Naive thymus-derived CD4-positive, alpha-beta T cell (primary cell): ENCODE results near the gene HBA2. TPM values are rescaled to one million over a fixed set of nuclear protein-coding genes. Genes with fewer than 3 reads are reported as not detected.

Experiments
- ATAC-seq: fragments of 150-1000 bp; cut with Tn5 transposase; 2 replicates; pipeline ENCODE4 v1.10.0; 2021; ENCODE audit warnings: mild to moderate bottlenecking, moderate library complexity
- CTCF ChIA-PET: fragments of 350-600 bp; sonication (Branson Sonifier 250); formaldehyde crosslinking; loops from one replicate; lab custom pipeline; 2021; ENCODE audit warnings: antibody characterized with exemption; lab: Charles Lee
- POLR2A ChIA-PET: fragments of 350-600 bp; sonication (Branson Sonifier 250); formaldehyde crosslinking; loops from one replicate; lab custom pipeline; 2021; ENCODE audit warnings: antibody characterized with exemption, inconsistent platforms; lab: Charles Lee
- DNase-seq, 9 donors: peaks; one replicate each; pipeline versions ENCODE4 v3.0.0 to v3.0.0-alpha.2; 2020 to 2022; ENCODE audit warnings: mixed read lengths in 1 of 9
- H3K27ac ChIP-seq: one replicate; pipeline ENCODE4 v1.7.0; 2013; ENCODE audit warnings: mild to moderate bottlenecking, low read depth, low read length, moderate library complexity
- H3K27me3 ChIP-seq, 2 donors: one replicate each; pipeline ENCODE4 v1.7.0; 2013; ENCODE audit warnings: low read length in 2 of 2, mild to moderate bottlenecking in 2 of 2, moderate library complexity in 2 of 2; ENCODE audit not compliant: control insufficient read depth in 2 of 2, insufficient read depth in 2 of 2
- H3K36me3 ChIP-seq, 3 experiments: 1 replicate in 2 of 3; 2 replicates in 1 of 3; pipeline ENCODE4 v1.7.0; 2013; ENCODE audit warnings: low read length in 3 of 3, mild to moderate bottlenecking in 3 of 3, moderate library complexity in 1 of 3; ENCODE audit not compliant: insufficient read depth in 3 of 3, control insufficient read depth in 2 of 3
- H3K4me1 ChIP-seq, 2 donors: one replicate each; pipeline ENCODE4 v1.7.0; 2013; ENCODE audit warnings: low read length in 2 of 2, mild to moderate bottlenecking in 2 of 2, moderate library complexity in 1 of 2; ENCODE audit not compliant: control insufficient read depth in 2 of 2, insufficient read depth in 2 of 2
- H3K4me3 ChIP-seq: 2 replicates; pipeline ENCODE4 v1.7.0; 2013; ENCODE audit warnings: mild to moderate bottlenecking, low read length
- H3K9me3 ChIP-seq, 3 experiments: 1 replicate in 2 of 3; 2 replicates in 1 of 3; pipeline ENCODE4 v1.7.0; 2013; ENCODE audit warnings: low read length in 3 of 3; ENCODE audit not compliant: control insufficient read depth in 2 of 3
- H3K27ac Mint-ChIP-seq, 9 donors: one replicate each; pipeline ENCODE4 v1.8.0; 2020 to 2022; ENCODE audit warnings: mixed read lengths in 9 of 9, mild to moderate bottlenecking in 8 of 9, moderate library complexity in 5 of 9, inconsistent platforms in 2 of 9
- H3K27me3 Mint-ChIP-seq, 5 donors: one replicate each; pipeline ENCODE4 v1.8.0; 2021 to 2022; ENCODE audit warnings: mixed read lengths in 5 of 5, mild to moderate bottlenecking in 1 of 5
- H3K36me3 Mint-ChIP-seq, 5 donors: one replicate each; pipeline ENCODE4 v1.8.0; 2020 to 2022; ENCODE audit warnings: mixed read lengths in 5 of 5, mild to moderate bottlenecking in 3 of 5, inconsistent platforms in 1 of 5
- H3K4me1 Mint-ChIP-seq, 7 donors: one replicate each; pipeline ENCODE4 v1.8.0; 2020 to 2022; ENCODE audit warnings: mixed read lengths in 7 of 7, mild to moderate bottlenecking in 3 of 7, inconsistent platforms in 1 of 7
- H3K4me3 Mint-ChIP-seq, 10 donors: one replicate each; pipeline ENCODE4 v1.8.0; 2020 to 2022; ENCODE audit warnings: mild to moderate bottlenecking in 10 of 10, mixed read lengths in 10 of 10, moderate library complexity in 6 of 10, inconsistent platforms in 2 of 10
- H3K9me3 Mint-ChIP-seq, 11 donors: one replicate each; pipeline ENCODE4 v1.8.0; 2020 to 2022; ENCODE audit warnings: mixed read lengths in 11 of 11, mild to moderate bottlenecking in 4 of 11, inconsistent platforms in 1 of 11, moderate library complexity in 1 of 11
- intact Hi-C, 2 donors: fragments of 100-400 bp; cut with micrococcal nuclease; formaldehyde crosslinking; loops; one replicate each; pipeline ENCODE4 v1.15.1; 2023
- polyA plus RNA-seq, 2 donors: library from polyadenylated mRNA; unstranded; fragments of 300-500 nt; fragmentation: Illumina TruSeq; gene quantifications; one replicate each; pipeline ENCODE4 v1.2.3, GENCODE V29; 2021
- total RNA-seq, 6 experiments: library from RNA in 5 of 6; stranded (reverse) in 5 of 6; gene quantifications; 1 replicate in 5 of 6; 2 replicates in 1 of 6; pipeline ENCODE4 v1.2.3 and lab custom pipeline; 2021 to 2026

Gene HBA2
- total and polyA plus RNA-seq, 7 experiments from 2014 or later = 0.63 to 10.4 (median 0.91) TPM; not detected in 3

DNA sequence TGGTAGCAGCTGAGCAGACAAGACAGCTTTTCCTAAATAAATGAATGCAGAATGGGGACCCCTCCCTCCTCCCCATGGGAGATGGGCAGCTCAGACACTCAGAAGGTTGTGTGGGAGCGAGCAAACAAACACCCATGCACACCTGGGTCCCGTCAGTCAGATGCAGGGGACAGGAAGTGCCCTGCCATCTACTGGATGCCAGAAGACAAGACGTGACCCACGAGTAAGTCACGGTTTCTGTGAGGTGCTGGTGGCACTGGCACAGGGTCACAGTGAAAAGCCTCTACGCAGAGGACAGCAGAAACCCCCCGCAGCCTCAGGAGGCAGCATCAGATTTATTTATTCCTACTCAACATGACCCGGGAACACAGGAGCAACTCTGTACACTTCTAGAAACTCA lies 16.0 kb downstream of the HBA2 start:
- Mint-ChIP-seq H3K36me3 (peaks cover 4 to 32% (median 18%) of the 10 kb centered on the region in 5 donors), H3K4me1 (peaks cover 4 to 15% (median 8%) of the 10 kb centered on the region in 7 donors), H3K9me3 (no peaks in the 10 kb centered on the region), H3K4me3 (no peak overlapping the region), H3K27ac (peak overlapping the region in 8 of 9 donors; percentile 4 to 80 (median 66)), H3K27me3 (no peaks in the 10 kb centered on the region)
- H3K27ac ChIP-seq = no peak overlapping the region
- peaks cover 0 to 64% (median 15%) of the 10 kb centered on the region in 3 experiments for H3K36me3 ChIP-seq
- ChIA-PET CTCF (interaction anchor here (0.7 to 1.0 kb wide), 3 partner anchors 33 to 123 kb away, joined by 3 to 4 read pairs (median 3); no protein-coding TSS in a partner anchor), POLR2A (interaction anchor here (0.8 kb wide), 1 partner anchor 18 kb away, joined by 3 read pairs; no protein-coding TSS in a partner anchor)
- no peak overlapping the region for H3K4me3 ChIP-seq
- peak; percentile 80 for ATAC-seq
- H3K9me3 ChIP-seq = no peaks in the 10 kb centered on the region
- peak in 6 of 9 donors; percentile 21 to 52 (median 30) for DNase-seq
- H3K4me1 ChIP-seq = peaks cover 0 to 6% of the 10 kb centered on the region in 2 donors
- H3K27me3 ChIP-seq = no peaks in the 10 kb centered on the region
- intact Hi-C loops = no loop called here

DNA sequence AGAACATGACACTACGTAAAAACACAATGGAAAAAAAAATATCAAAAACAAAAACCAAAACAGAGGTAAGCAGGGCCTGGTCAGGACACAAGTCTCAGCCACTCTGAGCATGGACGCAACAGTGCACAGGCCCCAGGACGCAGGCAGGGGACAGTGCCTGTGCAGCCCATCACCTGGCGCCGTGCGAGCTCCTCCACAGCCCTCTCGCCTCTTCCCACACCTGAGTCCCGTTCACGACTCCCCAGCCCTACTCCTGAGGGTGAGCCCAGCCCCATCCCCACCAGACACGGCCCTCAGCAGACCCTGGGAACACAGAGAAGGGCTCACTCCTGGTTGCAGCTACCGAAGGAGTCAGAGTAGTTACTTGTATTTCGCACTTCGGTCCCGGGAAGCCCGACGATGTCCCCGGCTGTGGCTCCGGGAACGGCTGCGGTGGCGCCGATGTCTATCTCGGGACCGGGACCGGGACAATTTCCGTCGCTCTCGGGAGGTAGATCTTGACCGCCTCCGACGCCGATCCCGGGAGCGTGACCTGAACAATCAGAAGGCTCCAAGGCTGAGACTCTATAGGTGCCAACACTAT lies 17.0 kb downstream of the HBA2 start:
- Mint-ChIP-seq H3K9me3 (no peaks in the 10 kb centered on the region), H3K4me3 (no peak overlapping the region), H3K27ac (peak overlapping the region in 4 of 9 donors; percentile 43 to 80 (median 64)), H3K36me3 (peaks cover 4 to 35% (median 18%) of the 10 kb centered on the region in 5 donors), H3K4me1 (peaks cover 4 to 15% (median 8%) of the 10 kb centered on the region in 7 donors), H3K27me3 (no peaks in the 10 kb centered on the region)
- Histone ChIP-seq H3K4me3 (no peak overlapping the region), H3K4me1 (peaks cover 0 to 6% of the 10 kb centered on the region in 2 donors), H3K36me3 (peaks cover 0 to 74% (median 20%) of the 10 kb centered on the region in 3 experiments), H3K27me3 (no peaks in the 10 kb centered on the region), H3K9me3 (no peaks in the 10 kb centered on the region), H3K27ac (no peak overlapping the region)
- DNase-seq = no peak
- ATAC-seq = no peak
- intact Hi-C loops = no loop called here
- ChIA-PET POLR2A (no interaction called here), CTCF (no interaction called here)

- H3K9me3 ChIP-seq = no peaks in the 10 kb centered on the region
- Mint-ChIP-seq H3K4me1 (peaks cover 4 to 15% (median 8%) of the 10 kb centered on the region in 7 donors), H3K9me3 (no peaks in the 10 kb centered on the region), H3K36me3 (peaks cover 4 to 39% (median 15%) of the 10 kb centered on the region in 5 donors), H3K27ac (peak overlapping the region in 4 of 9 donors; percentile 32 to 85 (median 60)), H3K4me3 (no peak overlapping the region), H3K27me3 (no peaks in the 10 kb centered on the region)
- DNase-seq = no peak
- no peak for ATAC-seq
- peaks cover 0 to 90% (median 27%) of the 10 kb centered on the region in 3 experiments for H3K36me3 ChIP-seq
- CTCF ChIA-PET = no interaction called here
- intact Hi-C loops = no loop called here
- H3K4me3 ChIP-seq = no peak overlapping the region
- peaks cover 0 to 6% of the 10 kb centered on the region in 2 donors for H3K4me1 ChIP-seq
- H3K27me3 ChIP-seq = no peaks in the 10 kb centered on the region
- POLR2A ChIA-PET = no interaction called here
- H3K27ac ChIP-seq = no peak overlapping the region
Measured at GRCh38 chr16:191831-192230, 19.2 kb downstream of the HBA2 start.

DNA sequence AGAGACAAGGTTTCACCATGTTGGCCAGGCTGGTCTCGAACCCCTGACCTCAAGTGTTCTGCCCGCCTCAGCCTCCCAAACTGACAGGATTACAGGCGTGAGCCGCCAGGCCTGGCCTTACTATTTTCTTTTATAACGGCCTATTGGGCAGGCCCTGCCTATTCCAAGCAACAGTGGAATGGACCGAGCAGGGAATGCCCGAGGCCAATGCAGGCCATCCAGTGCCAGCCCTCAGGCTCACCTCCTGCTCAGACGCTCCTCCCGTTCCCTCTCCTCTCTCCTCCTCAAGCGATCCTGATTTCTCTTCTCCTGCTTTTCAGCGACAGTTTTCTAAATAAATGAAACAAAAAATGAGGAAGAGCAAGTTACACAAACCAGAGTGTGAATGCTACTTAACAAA lies 20.0 kb downstream of the HBA2 start:
- H3K27ac Mint-ChIP-seq = peak overlapping the region in 1 of 9 donors; percentile 45
- POLR2A ChIA-PET = no interaction called here
- Histone ChIP-seq H3K27me3 (no peaks in the 10 kb centered on the region), H3K4me1 (peaks cover 0 to 6% of the 10 kb centered on the region in 2 donors), H3K27ac (no peak overlapping the region), H3K9me3 (no peaks in the 10 kb centered on the region), H3K4me3 (no peak overlapping the region), H3K36me3 (peaks cover 3 to 91% (median 30%) of the 10 kb centered on the region in 3 experiments)
- intact Hi-C loops = no loop called here
- no peak overlapping the region for H3K4me3 Mint-ChIP-seq
- no peak for ATAC-seq
- H3K36me3 Mint-ChIP-seq = peaks cover 4 to 39% (median 15%) of the 10 kb centered on the region in 5 donors
- no peaks in the 10 kb centered on the region for H3K9me3 Mint-ChIP-seq
- DNase-seq = no peak
- CTCF ChIA-PET = no interaction called here
- no peaks in the 10 kb centered on the region for H3K27me3 Mint-ChIP-seq
- peaks cover 4 to 15% (median 8%) of the 10 kb centered on the region in 7 donors for H3K4me1 Mint-ChIP-seq

DNA sequence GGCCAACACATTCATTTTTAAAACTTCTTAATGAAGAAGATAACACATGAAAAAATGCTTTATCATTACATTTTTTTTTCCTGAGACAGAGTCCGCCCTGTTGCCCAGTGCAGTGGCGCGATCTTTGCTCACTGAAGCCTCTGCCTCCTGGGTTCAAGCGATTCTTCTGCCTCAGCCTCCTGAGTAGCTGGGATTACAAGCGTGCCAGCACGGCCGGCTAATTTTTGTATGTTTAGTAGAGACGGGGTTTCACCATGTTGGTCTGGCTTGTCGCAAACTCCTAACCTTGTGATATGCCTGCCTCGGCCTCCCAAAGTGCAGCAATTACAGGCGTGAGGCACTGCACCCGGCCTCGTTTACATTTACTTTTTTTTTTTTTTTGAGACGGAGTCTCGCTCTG lies 20.8 kb downstream of the HBA2 start:
- Mint-ChIP-seq H3K27ac (no peak overlapping the region), H3K4me3 (no peak overlapping the region), H3K36me3 (peaks cover 4 to 39% (median 15%) of the 10 kb centered on the region in 5 donors), H3K4me1 (peaks cover 4 to 14% (median 8%) of the 10 kb centered on the region in 7 donors), H3K27me3 (no peaks in the 10 kb centered on the region), H3K9me3 (no peaks in the 10 kb centered on the region)
- Histone ChIP-seq H3K4me1 (peaks cover 0 to 4% of the 10 kb centered on the region in 2 donors), H3K9me3 (no peaks in the 10 kb centered on the region), H3K36me3 (peaks cover 4 to 94% (median 30%) of the 10 kb centered on the region in 3 experiments), H3K4me3 (no peak overlapping the region), H3K27me3 (no peaks in the 10 kb centered on the region), H3K27ac (no peak overlapping the region)
- POLR2A ChIA-PET = no interaction called here
- CTCF ChIA-PET = no interaction called here
- ATAC-seq = no peak
- intact Hi-C loops = no loop called here
- DNase-seq = no peak

- Mint-ChIP-seq H3K27me3 (no peaks in the 10 kb centered on the region), H3K9me3 (no peaks in the 10 kb centered on the region), H3K4me1 (peaks cover 0 to 4% (median 0%) of the 10 kb centered on the region in 7 donors), H3K27ac (peak overlapping the region in 1 of 9 donors; percentile 46), H3K36me3 (peaks cover 4 to 35% (median 12%) of the 10 kb centered on the region in 5 donors), H3K4me3 (no peak overlapping the region)
- DNase-seq = no peak
- H3K4me3 ChIP-seq = no peak overlapping the region
- ChIA-PET POLR2A (interaction anchor here (0.7 kb wide), 1 partner anchor 20 kb away, joined by 5 read pairs; no protein-coding TSS in a partner anchor), CTCF (no interaction called here)
- intact Hi-C loops = no loop called here
- no peaks in the 10 kb centered on the region for H3K9me3 ChIP-seq
- no peaks in the 10 kb centered on the region for H3K4me1 ChIP-seq
- peaks cover 4 to 94% (median 28%) of the 10 kb centered on the region in 3 experiments for H3K36me3 ChIP-seq
- H3K27ac ChIP-seq = no peak overlapping the region
- H3K27me3 ChIP-seq = no peaks in the 10 kb centered on the region
- no peak for ATAC-seq
Measured at GRCh38 chr16:194516-194915, 21.8 kb downstream of the HBA2 start.
